Measurements from ENCODE around the gene KIAA0232. TPM values are rescaled to one million over a fixed set of nuclear protein-coding genes. Genes with fewer than 3 reads are reported as not detected.

Gene KIAA0232
- total and polyA plus RNA-seq, 9 of the 15 experiments (the other 6 are each of a cell fraction or from before 2014, with no cell fraction given): 3.5 to 17.4 (median 13.0) TPM

- no peak for TF ChIP-seq FIP1L1 (IDR thresholded peaks at IDR 0.05; ENCODE audit: low read depth, low read length, poor library complexity, severe bottlenecking)
- TF ChIP-seq JUNB (CRISPR knock-in tag; conservative IDR thresholded peaks at IDR 0.05): no peak
- TF ChIP-seq ZBTB11 (CRISPR knock-in tag; IDR thresholded peaks at IDR 0.05): peak in 1 of 3 experiments; percentile 72; a peak in 2 of 6 replicates
- no peak for TF ChIP-seq ZC3H8 (IDR thresholded peaks at IDR 0.05)
- TF ChIP-seq TARDBP (IDR thresholded peaks at IDR 0.05): 0 out of 2 replicates have a peak, but pooled peaks have one; percentile 30
- no peak for TF ChIP-seq ADNP (tag; IDR thresholded peaks at IDR 0.05)
- TF ChIP-seq AFF1 (IDR thresholded peaks at IDR 0.05; ENCODE audit: low read depth in 1 of 2, partially characterized antibody in 2 of 2): peak in 1 of 2 experiments; percentile 37
- TF ChIP-seq ZNF764 (CRISPR knock-in tag; IDR thresholded peaks at IDR 0.05; ENCODE audit: low read depth): no peak
- TF ChIP-seq RCOR1 (IDR thresholded peaks at IDR 0.05; ENCODE audit: borderline replicate concordance in 1 of 2, low read depth in 2 of 2, low read length in 2 of 2): peak in 1 of 2 experiments; percentile 72; a peak in 2 of 4 replicates
- TF ChIP-seq ZNF584 (CRISPR knock-in tag; IDR thresholded peaks at IDR 0.05; ENCODE audit: low read depth): no peak; the same call in 1 of the 2 replicates
- TF ChIP-seq ZNF696 (CRISPR knock-in tag; conservative IDR thresholded peaks at IDR 0.05): no peak
- TF ChIP-seq SIN3B (IDR thresholded peaks at IDR 0.05; ENCODE audit: low read depth): no peak
- no peak for TF ChIP-seq MYBL2 (IDR thresholded peaks at IDR 0.05; ENCODE audit: low read depth)
- no peak for TF ChIP-seq MYBL2 (CRISPR knock-in tag; IDR thresholded peaks at IDR 0.05; ENCODE audit: borderline replicate concordance)
- peak; percentile 63 for TF ChIP-seq RBFOX2 (IDR thresholded peaks at IDR 0.05; ENCODE audit: low read depth, low read length)
- no peak for TF ChIP-seq POLR3A (IDR thresholded peaks at IDR 0.05; ENCODE audit: borderline replicate concordance, extremely low read depth, insufficient read depth, insufficient read length)
- no peak for TF ChIP-seq BCL6 (CRISPR knock-in tag; IDR thresholded peaks at IDR 0.05)
- TF ChIP-seq SRSF1 (IDR thresholded peaks at IDR 0.05; ENCODE audit: low read depth, low read length): no peak
- TF ChIP-seq ZNF707 (CRISPR knock-in tag; conservative IDR thresholded peaks at IDR 0.05): no peak
- peak; percentile 95 for TF ChIP-seq ZNF766 (CRISPR knock-in tag; conservative IDR thresholded peaks at IDR 0.05)
- 0 out of 2 replicates have a peak, but pooled peaks have one; percentile 36 for TF ChIP-seq PHB (CRISPR knock-in tag; IDR thresholded peaks at IDR 0.05)
Observed at GRCh38 chr4:6892190-6892908, 109.8 kb downstream of the KIAA0232 start (continued).

Measured in K562 (cell line).